G401 (cell line): ENCODE results near the gene BCL2L1. TPM values are rescaled to one million over a fixed set of nuclear protein-coding genes. Genes with fewer than 3 reads are reported as not detected.
"Not testable (repeated sequence)": the region's sequence is repeated elsewhere in the genome, so short reads cannot be mapped to it uniquely, and the experiment has no call there.

Experiments used
- DNase-seq: peaks from one replicate; pipeline ENCODE4 v3.0.0-alpha.2; 2015; ENCODE audit warnings: low spot score
- in situ Hi-C: cut with HindIII; loops from 2 replicates; pipeline ENCODE4 v1.10.0; 2016; ENCODE audit warnings: low sequenced_read_pairs, mixed read lengths
- total RNA-seq: library from RNA; depleted of rRNA; stranded (reverse); fragments of >200 nt; shearing (Covaris generic); gene quantifications from 2 replicates; pipeline ENCODE4 v1.2.3, GENCODE V29; 2014; rRNA removed

BCL2L1 gene
- 104 and 109 TPM in 2 replicates for total RNA-seq

GRCh38 chr20:31722257-31723068 is at the start of gene BCL2L1:
BCL2L1 (minus strand) TSS chr20:31722868; CDS start chr20:31722218, 650 bp downstream.
- peak; percentile 76 for DNase-seq
- in situ Hi-C loops, result no loop called here

GRCh38 chr20:31770243-31770642 is 47.6 kb upstream of the BCL2L1 start:
- no peak for DNase-seq
- in situ Hi-C loops, result no loop called here

GRCh38 chr20:31769681-31770080 is 47.0 kb upstream of the BCL2L1 start:
- in situ Hi-C loops, result no loop called here
- DNase-seq, result no peak

GRCh38 chr20:31767805-31768204 is 45.1 kb upstream of the BCL2L1 start:
- DNase-seq, result no peak
- in situ Hi-C loops, result no loop called here

- in situ Hi-C loops, result no loop called here
These were observed 42.1 kb upstream of the BCL2L1 start for GRCh38 chr20:31764641-31765305.

GRCh38 chr20:31760519-31761240 is 38.0 kb upstream of the BCL2L1 start:
- in situ Hi-C loops, result no loop called here
- no peak for DNase-seq

More at GRCh38 chr20:31764641-31765305, 42.1 kb upstream of the BCL2L1 start:
- DNase-seq, result no peak

GRCh38 chr20:31759836-31760518 is 37.3 kb upstream of the BCL2L1 start:
- no peak for DNase-seq
- in situ Hi-C loops, result no loop called here

- in situ Hi-C loops, result no loop called here
These were observed 36.3 kb upstream of the BCL2L1 start for GRCh38 chr20:31758991-31759390.

GRCh38 chr20:31758521-31758920 is 35.9 kb upstream of the BCL2L1 start:
- no peak for DNase-seq
- in situ Hi-C loops, result no loop called here

More at GRCh38 chr20:31758991-31759390, 36.3 kb upstream of the BCL2L1 start:
- DNase-seq, result no peak

GRCh38 chr20:31757254-31757653 is 34.6 kb upstream of the BCL2L1 start:
- in situ Hi-C loops, result no loop called here
- DNase-seq, result no peak

GRCh38 chr20:31751126-31751525 is 28.5 kb upstream of the BCL2L1 start:
- DNase-seq, result no peak
- in situ Hi-C loops, result no loop called here

GRCh38 chr20:31749223-31749622 is 26.6 kb upstream of the BCL2L1 start:
- DNase-seq, result no peak
- in situ Hi-C loops, result no loop called here

- no peak for DNase-seq
- in situ Hi-C loops, result no loop called here
These were observed 25.0 kb upstream of the BCL2L1 start for GRCh38 chr20:31747640-31748039.

GRCh38 chr20:31747028-31747427 is 24.4 kb upstream of the BCL2L1 start:
- in situ Hi-C loops, result not testable (repeated sequence)

GRCh38 chr20:31746068-31746878 is 23.6 kb upstream of the BCL2L1 start:
- in situ Hi-C loops, result no loop called here

More at GRCh38 chr20:31747028-31747427, 24.4 kb upstream of the BCL2L1 start:
- DNase-seq, result not testable (repeated sequence)

GRCh38 chr20:31740656-31741323 is 18.1 kb upstream of the BCL2L1 start:
- DNase-seq, result no peak
- in situ Hi-C loops, result no loop called here

More at GRCh38 chr20:31746068-31746878, 23.6 kb upstream of the BCL2L1 start:
- DNase-seq, result no peak

GRCh38 chr20:31740208-31740607 is 17.5 kb upstream of the BCL2L1 start:
- in situ Hi-C loops, result no loop called here
- DNase-seq, result no peak

- DNase-seq, result no peak
- in situ Hi-C loops, result no loop called here
These were observed 16.9 kb upstream of the BCL2L1 start for GRCh38 chr20:31739550-31739977.
